Measurements from ENCODE around the gene CGB5.
"Not testable (repeated sequence)": the region's sequence is repeated elsewhere in the genome, so short reads cannot be mapped to it uniquely, and the experiment has no call there.

GRCh38 chr19:49056902-49057596 is 13.4 kb downstream of the CGB5 start:
- not testable (repeated sequence) for TF ChIP-seq CTCF (IDR thresholded peaks at IDR 0.05); EZH2 (IDR thresholded peaks at IDR 0.05; ENCODE audit: borderline replicate concordance, insufficient read depth, low read depth, low read length, poor library complexity, severe bottlenecking)
